HG02588 (cell line): Measurements from ENCODE around the gene CNNM4.

Experiments
- ATAC-seq: cut with Tn5 transposase; IDR thresholded peaks from one replicate; pipeline ENCODE4 v1.9.1; 2021; ENCODE audit warnings: mild to moderate bottlenecking, moderate library complexity; ENCODE audit not compliant: unreplicated experiment

CNNM4 gene

GRCh38 chr2:96809951-96810782, 49.5 kb downstream of the CNNM4 start:
- ATAC-seq = no peak

- no peak for ATAC-seq
Measured at GRCh38 chr2:96810783-96811192, 50.1 kb downstream of the CNNM4 start.

- ATAC-seq = no peak
Measured at GRCh38 chr2:96811917-96812316, 51.2 kb downstream of the CNNM4 start.

- ATAC-seq = no peak
Measured at GRCh38 chr2:96813656-96814055, 53.0 kb downstream of the CNNM4 start.

- peak; percentile 6 for ATAC-seq
Measured at GRCh38 chr2:96815326-96816126, 54.8 kb downstream of the CNNM4 start.

GRCh38 chr2:96816127-96816835, 55.6 kb downstream of the CNNM4 start, which contains the start of gene CNNM3:
TSS of gene CNNM3 (plus strand) at chr2:96816268. CDS start at chr2:96816278, 10 bp downstream.
- peak; percentile 89 for ATAC-seq

GRCh38 chr2:96816836-96817702, 56.4 kb downstream of the CNNM4 start:
- ATAC-seq = no peak

GRCh38 chr2:96817882-96818281, 57.2 kb downstream of the CNNM4 start:
- ATAC-seq = no peak

- ATAC-seq = no peak
Measured at GRCh38 chr2:96819128-96819875, 58.6 kb downstream of the CNNM4 start.

GRCh38 chr2:96819876-96820511, 59.3 kb downstream of the CNNM4 start:
- ATAC-seq = no peak

GRCh38 chr2:96821113-96821675, 60.5 kb downstream of the CNNM4 start:
- ATAC-seq = no peak

GRCh38 chr2:96822786-96823185, 62.1 kb downstream of the CNNM4 start:
- no peak for ATAC-seq

GRCh38 chr2:96823198-96823597, 62.5 kb downstream of the CNNM4 start:
- no peak for ATAC-seq

- no peak for ATAC-seq
Measured at GRCh38 chr2:96824079-96824870, 63.6 kb downstream of the CNNM4 start.

- no peak for ATAC-seq
Measured at GRCh38 chr2:96825057-96825456, 64.4 kb downstream of the CNNM4 start.

GRCh38 chr2:96826546-96827278, 66.0 kb downstream of the CNNM4 start:
- no peak for ATAC-seq

GRCh38 chr2:96828436-96828835, 67.7 kb downstream of the CNNM4 start:
- no peak for ATAC-seq
